Panc1 (cell line): ENCODE data around the gene ARHGAP12. TPM values are rescaled to one million over a fixed set of nuclear protein-coding genes. Genes with fewer than 3 reads are reported as not detected.

Experiments
- ATAC-seq: fragments of 200-7000 bp; cut with Tn5 transposase; 2 replicates; pipeline ENCODE4 v1.9.1; 2020; ENCODE audit warnings: mild to moderate bottlenecking, moderate library complexity
- BruUV-seq: library from RNA; stranded (reverse); fragments of 400-500 nt; replicated peaks from 2 replicates; lab custom pipeline; 2021; lab: Mats Ljungman, UMichigan
- CTCF ChIA-PET: fragments of 300-600 bp; sonication (Branson Sonifier 250); formaldehyde crosslinking; loops from one replicate; lab custom pipeline; 2022; ENCODE audit warnings: antibody characterized with exemption; lab: Charles Lee
- POLR2A ChIA-PET: fragments of 300-600 bp; sonication (Branson Sonifier 250); formaldehyde crosslinking; loops from one replicate; lab custom pipeline; 2022; ENCODE audit warnings: antibody characterized with exemption; lab: Charles Lee
- DNase-seq: peaks from one replicate; pipeline ENCODE4 v3.0.0-alpha.2; 2010; ENCODE audit warnings: low read depth, low spot score
- H3K27ac ChIP-seq: 2 replicates; pipeline ENCODE4 v1.5.1; 2011; ENCODE audit warnings: mild to moderate bottlenecking, low read length, inconsistent platforms
- H3K27me3 ChIP-seq: fragments of 200-500 bp; sonication (Bioruptor generic); 2 replicates; pipeline ENCODE4 v1.6.0; 2014; ENCODE audit warnings: low read length, inconsistent platforms; ENCODE audit not compliant: control insufficient read depth, insufficient read depth
- H3K36me3 ChIP-seq: fragments of 200-500 bp; sonication (Bioruptor generic); 2 replicates; pipeline ENCODE4 v1.5.1; 2014; ENCODE audit warnings: inconsistent platforms, mild to moderate bottlenecking, low read length, moderate library complexity; ENCODE audit not compliant: control insufficient read depth, insufficient read depth
- H3K4me1 ChIP-seq: 2 replicates; pipeline ENCODE4 v1.5.1; 2011; ENCODE audit warnings: inconsistent platforms, mild to moderate bottlenecking, low read length, moderate library complexity; ENCODE audit not compliant: control insufficient read depth, insufficient read depth
- H3K4me3 ChIP-seq, 2 experiments: 2 replicates each; pipeline ENCODE4 v1.5.1; 2011 to 2012; ENCODE audit warnings: low read depth in 2 of 2, low read length in 2 of 2, mild to moderate bottlenecking in 2 of 2, inconsistent platforms in 1 of 2, moderate library complexity in 1 of 2
- H3K9me3 ChIP-seq: fragments of 200-500 bp; sonication (Bioruptor generic); 2 replicates; pipeline ENCODE4 v1.5.1; 2014; ENCODE audit warnings: low read depth, mild to moderate bottlenecking, inconsistent platforms, low read length, moderate library complexity; ENCODE audit not compliant: control insufficient read depth, insufficient read depth
- CTCF ChIP-seq: fragments of 450-650 bp; IDR thresholded peaks from 2 replicates; pipeline ENCODE4 v1.5.1; 2017; ENCODE audit warnings: mild to moderate bottlenecking
- POLR2AphosphoS5 ChIP-seq: IDR thresholded peaks from 2 replicates; pipeline ENCODE4 v1.6.1; 2012; ENCODE audit warnings: mild to moderate bottlenecking, low read depth, low read length, moderate library complexity
- SIN3A ChIP-seq: IDR thresholded peaks from 2 replicates; pipeline ENCODE4 v1.6.1; 2012; ENCODE audit warnings: low read depth, mild to moderate bottlenecking, low read length, moderate library complexity, borderline replicate concordance; ENCODE audit not compliant: insufficient read depth
- TCF7L2 ChIP-seq: IDR thresholded peaks from 2 replicates; pipeline ENCODE4 v1.6.1; 2011; ENCODE audit warnings: mild to moderate bottlenecking, low read depth, low read length, inconsistent platforms
- in situ Hi-C: cut with HindIII; loops from 2 replicates; pipeline ENCODE4 v1.10.0; 2016; ENCODE audit warnings: low sequenced_read_pairs, low pct_unique_long_range_greater_than_20kb
- intact Hi-C: fragments of 100-400 bp; cut with micrococcal nuclease; formaldehyde crosslinking; loops from one replicate; pipeline ENCODE4 v1.10.0; 2022; ENCODE audit not compliant: unreplicated experiment
- total RNA-seq: library from RNA; stranded (reverse); gene quantifications from one replicate; pipeline ENCODE4 v1.2.1, GENCODE V29; 2021; ENCODE audit not compliant: unreplicated experiment
- TF ChIP-seq, protein P1 (sequence below), 2 experiments: IDR thresholded peaks; 2 replicates each; pipeline ENCODE4 v1.6.1; 2011 to 2012; ENCODE audit warnings: low read depth in 2 of 2, control low read depth in 1 of 2, low read length in 1 of 2, mild to moderate bottlenecking in 1 of 2, moderate library complexity in 1 of 2; ENCODE audit not compliant: insufficient read depth in 1 of 2

Gene ARHGAP12
- total RNA-seq, 1 experiment from 2014 or later = 22.9 TPM

GRCh38 chr10:31838709-31839108 lies 89.9 kb downstream of the ARHGAP12 start:
- no peak for ATAC-seq
- CTCF ChIA-PET = no interaction called here
- no peak for DNase-seq
- in situ Hi-C loops (no loop called here), intact Hi-C loops (loop anchor here (5.0 kb wide), 1 partner anchor 164 kb away; no protein-coding TSS in a partner anchor)
- Histone ChIP-seq H3K36me3 (peaks cover 2% of the 10 kb centered on the region; the same call in 1 of the 2 replicates), H3K9me3 (no peaks in the 10 kb centered on the region), H3K4me3 (no peak overlapping the region), H3K4me1 (no peaks in the 10 kb centered on the region; the same call in 1 of the 2 replicates), H3K27ac (no peak overlapping the region), H3K27me3 (no peaks in the 10 kb centered on the region)
- TF ChIP-seq, protein P1, sequence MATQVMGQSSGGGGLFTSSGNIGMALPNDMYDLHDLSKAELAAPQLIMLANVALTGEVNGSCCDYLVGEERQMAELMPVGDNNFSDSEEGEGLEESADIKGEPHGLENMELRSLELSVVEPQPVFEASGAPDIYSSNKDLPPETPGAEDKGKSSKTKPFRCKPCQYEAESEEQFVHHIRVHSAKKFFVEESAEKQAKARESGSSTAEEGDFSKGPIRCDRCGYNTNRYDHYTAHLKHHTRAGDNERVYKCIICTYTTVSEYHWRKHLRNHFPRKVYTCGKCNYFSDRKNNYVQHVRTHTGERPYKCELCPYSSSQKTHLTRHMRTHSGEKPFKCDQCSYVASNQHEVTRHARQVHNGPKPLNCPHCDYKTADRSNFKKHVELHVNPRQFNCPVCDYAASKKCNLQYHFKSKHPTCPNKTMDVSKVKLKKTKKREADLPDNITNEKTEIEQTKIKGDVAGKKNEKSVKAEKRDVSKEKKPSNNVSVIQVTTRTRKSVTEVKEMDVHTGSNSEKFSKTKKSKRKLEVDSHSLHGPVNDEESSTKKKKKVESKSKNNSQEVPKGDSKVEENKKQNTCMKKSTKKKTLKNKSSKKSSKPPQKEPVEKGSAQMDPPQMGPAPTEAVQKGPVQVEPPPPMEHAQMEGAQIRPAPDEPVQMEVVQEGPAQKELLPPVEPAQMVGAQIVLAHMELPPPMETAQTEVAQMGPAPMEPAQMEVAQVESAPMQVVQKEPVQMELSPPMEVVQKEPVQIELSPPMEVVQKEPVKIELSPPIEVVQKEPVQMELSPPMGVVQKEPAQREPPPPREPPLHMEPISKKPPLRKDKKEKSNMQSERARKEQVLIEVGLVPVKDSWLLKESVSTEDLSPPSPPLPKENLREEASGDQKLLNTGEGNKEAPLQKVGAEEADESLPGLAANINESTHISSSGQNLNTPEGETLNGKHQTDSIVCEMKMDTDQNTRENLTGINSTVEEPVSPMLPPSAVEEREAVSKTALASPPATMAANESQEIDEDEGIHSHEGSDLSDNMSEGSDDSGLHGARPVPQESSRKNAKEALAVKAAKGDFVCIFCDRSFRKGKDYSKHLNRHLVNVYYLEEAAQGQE (IDR thresholded peaks at IDR 0.05; ENCODE audit: insufficient read depth in 1 of 2, low read depth in 2 of 2, low read length in 1 of 2) = no peak
- TF ChIP-seq POLR2AphosphoS5 (no peak), CTCF (no peak), SIN3A (no peak), TCF7L2 (no peak)
- no TSS peak for BruUV-seq
- POLR2A ChIA-PET = no interaction called here

GRCh38 chr10:31838065-31838464 lies 90.6 kb downstream of the ARHGAP12 start:
- in situ Hi-C loops = no loop called here
- intact Hi-C loops = loop anchor here (5.0 kb wide), 1 partner anchor 164 kb away; no protein-coding TSS in a partner anchor
- ChIA-PET POLR2A (no interaction called here), CTCF (interaction anchor here (0.7 kb wide), 1 partner anchor 1927 kb away, joined by 3 read pairs; no protein-coding TSS in a partner anchor)
- Histone ChIP-seq H3K36me3 (peaks cover 2% of the 10 kb centered on the region; the same call in 1 of the 2 replicates), H3K27me3 (no peaks in the 10 kb centered on the region), H3K27ac (no peak overlapping the region), H3K4me1 (no peaks in the 10 kb centered on the region; the same call in 1 of the 2 replicates), H3K9me3 (no peaks in the 10 kb centered on the region), H3K4me3 (no peak overlapping the region)
- no peak for TF ChIP-seq POLR2AphosphoS5
- TF ChIP-seq TCF7L2 = no peak
- TF ChIP-seq CTCF = no peak
- TF ChIP-seq SIN3A = no peak
- TF ChIP-seq, protein P1 (IDR thresholded peaks at IDR 0.05; ENCODE audit: insufficient read depth in 1 of 2, low read depth in 2 of 2, low read length in 1 of 2) = no peak
- no peak for DNase-seq
- no TSS peak for BruUV-seq
- no peak for ATAC-seq
